ENCODE measurements around the gene CCL25. TPM values are rescaled to one million over a fixed set of nuclear protein-coding genes. Genes with fewer than 3 reads are reported as not detected.

The CCL25 gene
- total and polyA plus RNA-seq, 2 of the 13 experiments (the other 11 are each of a cell fraction or from before 2014, with no cell fraction given), result not detected

DNA sequence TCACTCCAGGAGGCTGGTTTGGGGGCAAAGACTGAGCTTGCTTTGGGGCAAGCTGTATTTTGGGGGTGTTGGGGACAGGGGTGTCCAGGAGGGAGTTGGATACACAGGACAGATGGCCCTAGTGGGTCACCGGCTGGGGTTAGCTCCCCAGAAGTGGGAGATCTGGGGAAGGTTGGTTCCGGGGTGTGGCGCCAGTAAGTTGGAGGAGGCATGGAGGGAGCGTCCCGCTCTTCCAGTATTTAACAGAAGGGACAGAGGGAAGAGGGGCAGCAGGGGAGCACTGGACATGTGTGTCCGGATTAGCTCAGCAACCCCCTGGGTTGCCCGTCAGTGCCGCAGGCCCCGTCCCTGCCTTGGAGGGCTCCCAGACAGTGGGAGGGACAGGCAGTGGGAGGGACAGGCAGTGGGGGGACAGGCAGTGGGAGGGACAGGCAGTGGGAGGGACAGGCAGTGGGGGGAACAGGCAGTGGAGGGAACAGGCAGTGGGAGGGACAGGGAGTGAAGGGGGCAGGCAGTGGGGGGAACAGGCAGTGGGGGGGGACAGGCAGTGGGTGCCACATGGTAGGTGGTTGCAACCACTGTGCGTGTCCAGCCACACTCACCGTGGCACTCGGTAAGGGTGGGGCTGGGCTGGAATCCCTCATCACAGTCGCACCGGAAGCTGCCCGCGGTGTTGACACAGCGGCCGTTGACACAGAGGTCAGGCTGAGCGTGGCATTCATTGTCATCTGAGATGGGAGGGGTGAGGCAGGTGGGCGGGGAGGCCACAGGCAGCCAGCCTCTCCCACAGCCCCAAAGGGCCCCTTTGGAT is 33.2 kb downstream of the CCL25 start (continued):
- TF ChIP-seq SIX4 (CRISPR knock-in tag; IDR thresholded peaks at IDR 0.05) (peak; percentile 89; the same call in 1 of the 2 replicates), HNF4G (IDR thresholded peaks at IDR 0.05; ENCODE audit: borderline replicate concordance, low read depth, low read length) (peak; percentile 4; the same call in 1 of the 2 replicates), HNF4G (CRISPR knock-in tag; IDR thresholded peaks at IDR 0.05; ENCODE audit: borderline replicate concordance, low read depth) (no peak), ZNF577 (CRISPR knock-in tag; IDR thresholded peaks at IDR 0.05; ENCODE audit: borderline replicate concordance, low read depth) (no peak), ZNF296 (CRISPR knock-in tag; conservative IDR thresholded peaks at IDR 0.05) (no peak), SIX1 (CRISPR knock-in tag; IDR thresholded peaks at IDR 0.05; ENCODE audit: borderline replicate concordance) (peak; percentile 64; the same call in 1 of the 2 replicates), SUZ12 (IDR thresholded peaks at IDR 0.05; ENCODE audit: low read depth, low read length) (no peak), FOXK2 (IDR thresholded peaks at IDR 0.05) (peak; percentile 48; the same call in 1 of the 2 replicates), TBP (CRISPR knock-in tag; IDR thresholded peaks at IDR 0.05) (no peak), MED13 (CRISPR knock-in tag; IDR thresholded peaks at IDR 0.05) (no peak), ZNF556 (CRISPR knock-in tag; IDR thresholded peaks at IDR 0.05; ENCODE audit: borderline replicate concordance) (0 out of 2 replicates have a peak, but pooled peaks have one; percentile 43), MXI1 (IDR thresholded peaks at IDR 0.05; ENCODE audit: borderline replicate concordance, low read depth, low read length) (peak; percentile 74; the same call in 1 of the 3 replicates), TBL1XR1 (IDR thresholded peaks at IDR 0.05; ENCODE audit: borderline replicate concordance, low read length, partially characterized antibody) (no peak), CAMTA2 (CRISPR knock-in tag; IDR thresholded peaks at IDR 0.05; ENCODE audit: borderline replicate concordance) (no peak), TAF15 (IDR thresholded peaks at IDR 0.05; ENCODE audit: low read depth, low read length, poor library complexity, severe bottlenecking) (no peak), SSRP1 (CRISPR knock-in tag; IDR thresholded peaks at IDR 0.05) (no peak), ZNF343 (CRISPR knock-in tag; IDR thresholded peaks at IDR 0.05) (no peak), FOXA1 (IDR thresholded peaks at IDR 0.05) (peak; percentile 74), FOXA1 (CRISPR knock-in tag; IDR thresholded peaks at IDR 0.05) (peak; percentile 100)
- TF ChIP-seq, protein P1, sequence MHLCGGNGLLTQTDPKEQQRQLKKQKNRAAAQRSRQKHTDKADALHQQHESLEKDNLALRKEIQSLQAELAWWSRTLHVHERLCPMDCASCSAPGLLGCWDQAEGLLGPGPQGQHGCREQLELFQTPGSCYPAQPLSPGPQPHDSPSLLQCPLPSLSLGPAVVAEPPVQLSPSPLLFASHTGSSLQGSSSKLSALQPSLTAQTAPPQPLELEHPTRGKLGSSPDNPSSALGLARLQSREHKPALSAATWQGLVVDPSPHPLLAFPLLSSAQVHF (CRISPR knock-in tag; IDR thresholded peaks at IDR 0.05), result peak; percentile 73
- TF ChIP-seq, protein P2, sequence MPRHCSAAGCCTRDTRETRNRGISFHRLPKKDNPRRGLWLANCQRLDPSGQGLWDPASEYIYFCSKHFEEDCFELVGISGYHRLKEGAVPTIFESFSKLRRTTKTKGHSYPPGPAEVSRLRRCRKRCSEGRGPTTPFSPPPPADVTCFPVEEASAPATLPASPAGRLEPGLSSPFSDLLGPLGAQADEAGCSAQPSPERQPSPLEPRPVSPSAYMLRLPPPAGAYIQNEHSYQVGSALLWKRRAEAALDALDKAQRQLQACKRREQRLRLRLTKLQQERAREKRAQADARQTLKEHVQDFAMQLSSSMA (CRISPR knock-in tag; IDR thresholded peaks at IDR 0.05), result no peak
- TF ChIP-seq, protein P3, sequence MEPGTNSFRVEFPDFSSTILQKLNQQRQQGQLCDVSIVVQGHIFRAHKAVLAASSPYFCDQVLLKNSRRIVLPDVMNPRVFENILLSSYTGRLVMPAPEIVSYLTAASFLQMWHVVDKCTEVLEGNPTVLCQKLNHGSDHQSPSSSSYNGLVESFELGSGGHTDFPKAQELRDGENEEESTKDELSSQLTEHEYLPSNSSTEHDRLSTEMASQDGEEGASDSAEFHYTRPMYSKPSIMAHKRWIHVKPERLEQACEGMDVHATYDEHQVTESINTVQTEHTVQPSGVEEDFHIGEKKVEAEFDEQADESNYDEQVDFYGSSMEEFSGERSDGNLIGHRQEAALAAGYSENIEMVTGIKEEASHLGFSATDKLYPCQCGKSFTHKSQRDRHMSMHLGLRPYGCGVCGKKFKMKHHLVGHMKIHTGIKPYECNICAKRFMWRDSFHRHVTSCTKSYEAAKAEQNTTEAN (CRISPR knock-in tag; conservative IDR thresholded peaks at IDR 0.05), result no peak
- TF ChIP-seq, protein P4, sequence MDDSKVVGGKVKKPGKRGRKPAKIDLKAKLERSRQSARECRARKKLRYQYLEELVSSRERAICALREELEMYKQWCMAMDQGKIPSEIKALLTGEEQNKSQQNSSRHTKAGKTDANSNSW (CRISPR knock-in tag; IDR thresholded peaks at IDR 0.05; ENCODE audit: borderline replicate concordance), result no peak
- TF ChIP-seq, protein P5, sequence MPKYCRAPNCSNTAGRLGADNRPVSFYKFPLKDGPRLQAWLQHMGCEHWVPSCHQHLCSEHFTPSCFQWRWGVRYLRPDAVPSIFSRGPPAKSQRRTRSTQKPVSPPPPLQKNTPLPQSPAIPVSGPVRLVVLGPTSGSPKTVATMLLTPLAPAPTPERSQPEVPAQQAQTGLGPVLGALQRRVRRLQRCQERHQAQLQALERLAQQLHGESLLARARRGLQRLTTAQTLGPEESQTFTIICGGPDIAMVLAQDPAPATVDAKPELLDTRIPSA (CRISPR knock-in tag; IDR thresholded peaks at IDR 0.05; ENCODE audit: borderline replicate concordance), result no peak
- TF ChIP-seq, protein P6, sequence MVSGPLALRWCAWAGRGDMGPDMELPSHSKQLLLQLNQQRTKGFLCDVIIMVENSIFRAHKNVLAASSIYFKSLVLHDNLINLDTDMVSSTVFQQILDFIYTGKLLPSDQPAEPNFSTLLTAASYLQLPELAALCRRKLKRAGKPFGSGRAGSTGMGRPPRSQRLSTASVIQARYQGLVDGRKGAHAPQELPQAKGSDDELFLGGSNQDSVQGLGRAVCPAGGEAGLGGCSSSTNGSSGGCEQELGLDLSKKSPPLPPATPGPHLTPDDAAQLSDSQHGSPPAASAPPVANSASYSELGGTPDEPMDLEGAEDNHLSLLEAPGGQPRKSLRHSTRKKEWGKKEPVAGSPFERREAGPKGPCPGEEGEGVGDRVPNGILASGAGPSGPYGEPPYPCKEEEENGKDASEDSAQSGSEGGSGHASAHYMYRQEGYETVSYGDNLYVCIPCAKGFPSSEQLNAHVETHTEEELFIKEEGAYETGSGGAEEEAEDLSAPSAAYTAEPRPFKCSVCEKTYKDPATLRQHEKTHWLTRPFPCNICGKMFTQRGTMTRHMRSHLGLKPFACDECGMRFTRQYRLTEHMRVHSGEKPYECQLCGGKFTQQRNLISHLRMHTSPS (CRISPR knock-in tag; IDR thresholded peaks at IDR 0.05; ENCODE audit: low read depth), result peak; percentile 67; the same call in 1 of the 2 replicates

Measured in HepG2 (cell line).